GM08714 (cell line): Measurements from ENCODE around the gene ANKRD40CL.
"Not testable (repeated sequence)": the region's sequence is repeated elsewhere in the genome, so short reads cannot be mapped to it uniquely, and the experiment has no call there.

Experiments
- H3K4me3 ChIP-seq: fragments of 200-500 bp; sonication (Bioruptor generic); 2 replicates; pipeline ENCODE4 v1.5.1; 2014; ENCODE audit warnings: mild to moderate bottlenecking, low read length, inconsistent platforms
- ZNF274 ChIP-seq: IDR thresholded peaks from 2 replicates; pipeline ENCODE4 v1.6.1; 2012; ENCODE audit warnings: mild to moderate bottlenecking, low read depth, low read length

The ANKRD40CL gene

DNA sequence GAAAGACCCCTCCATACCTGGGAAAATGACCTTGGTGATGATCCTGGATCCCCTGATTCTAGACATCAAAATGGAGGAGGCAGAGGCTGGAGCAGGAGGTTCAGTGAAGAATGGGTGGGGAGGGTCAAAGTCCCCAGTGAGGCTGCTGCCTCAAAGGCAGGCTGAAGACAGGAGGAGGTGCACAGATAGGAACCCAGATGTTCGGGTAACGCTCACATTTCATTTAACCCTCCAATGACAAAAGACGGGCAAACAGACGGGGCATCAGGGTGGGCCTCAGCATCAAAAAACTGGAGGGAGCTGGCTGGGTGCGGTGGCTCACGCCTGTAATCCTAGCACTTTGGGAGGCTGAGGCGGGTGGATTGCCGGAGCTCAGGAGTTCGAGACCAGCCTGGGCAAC lies at the start of gene ANKRD40CL:
Gene ANKRD40CL (minus strand): TSS at position 73 of the 400 bp plus-strand sequence. CDS start 605 bp downstream, outside the sequence.
- TF ChIP-seq ZNF274 = no peak
- H3K4me3 ChIP-seq = no peak within 1 kb of the TSS

GRCh38 chr17:50816271-50816670 lies 49.0 kb upstream of the ANKRD40CL start:
- H3K4me3 ChIP-seq = no peak overlapping the region
- no peak for TF ChIP-seq ZNF274

DNA sequence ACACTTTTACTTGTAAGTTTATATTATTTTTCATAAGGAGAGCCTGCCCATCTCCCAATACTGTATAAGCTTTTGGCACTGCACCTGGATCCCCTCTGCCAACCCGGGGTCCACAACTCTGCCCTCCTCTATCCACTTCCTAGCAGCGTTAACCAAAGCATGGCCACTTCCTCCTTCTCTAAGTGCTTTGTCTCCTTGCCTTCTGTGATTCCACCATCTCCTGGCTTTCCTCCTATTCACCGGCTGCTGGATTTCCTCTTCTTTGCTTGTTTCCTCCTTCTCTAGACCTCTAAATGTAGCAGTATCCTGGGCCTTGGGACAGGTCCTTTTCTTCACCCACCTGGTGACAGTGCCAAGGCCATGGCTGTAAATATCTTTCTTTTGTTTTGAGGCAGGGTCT lies 48.1 kb upstream of the ANKRD40CL start:
- H3K4me3 ChIP-seq = no peak overlapping the region
- TF ChIP-seq ZNF274 = no peak

GRCh38 chr17:50813583-50813982 lies 46.3 kb upstream of the ANKRD40CL start:
- TF ChIP-seq ZNF274 = no peak
- H3K4me3 ChIP-seq = no peak overlapping the region

DNA sequence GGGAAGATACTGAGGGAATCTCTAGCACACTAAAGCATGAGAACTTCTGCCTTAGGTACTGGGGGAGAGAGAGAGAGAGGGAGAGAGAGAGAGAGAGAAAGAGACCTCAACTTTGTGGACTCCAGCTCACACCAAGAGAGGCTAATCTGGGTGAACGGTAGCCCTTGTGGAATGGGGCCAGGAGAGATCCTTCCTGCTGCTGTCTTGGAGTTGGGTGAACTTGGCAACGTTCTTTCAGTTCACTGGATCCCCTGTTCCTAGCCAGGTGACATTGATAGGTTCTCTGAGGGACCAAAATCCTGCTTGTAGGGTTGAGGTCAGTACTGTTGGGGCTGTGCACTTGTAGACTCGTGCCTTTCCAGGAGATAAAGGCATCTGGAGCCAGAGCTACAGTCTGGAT lies 41.6 kb upstream of the ANKRD40CL start:
- no peak for TF ChIP-seq ZNF274
- no peak overlapping the region for H3K4me3 ChIP-seq

DNA sequence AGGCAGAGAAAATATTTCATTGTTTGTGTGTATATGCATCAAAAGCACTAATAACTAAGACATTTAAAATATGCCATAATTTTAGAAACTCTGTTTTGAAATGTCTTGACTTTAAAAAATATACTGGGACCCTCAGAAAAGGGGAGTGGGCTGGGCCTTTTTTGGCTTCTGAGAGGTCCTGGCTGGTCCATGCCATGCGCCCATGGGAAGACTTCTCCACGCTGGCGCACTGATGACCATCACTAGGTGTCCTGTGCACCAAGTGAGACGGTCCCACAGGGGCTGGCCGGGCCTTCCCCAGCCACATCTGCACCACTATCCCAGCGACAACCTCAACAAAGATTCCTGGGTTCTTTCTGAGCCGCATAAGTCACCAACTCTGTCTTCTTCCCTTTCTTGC lies 41.1 kb upstream of the ANKRD40CL start:
- no peak for TF ChIP-seq ZNF274
- H3K4me3 ChIP-seq = no peak overlapping the region

DNA sequence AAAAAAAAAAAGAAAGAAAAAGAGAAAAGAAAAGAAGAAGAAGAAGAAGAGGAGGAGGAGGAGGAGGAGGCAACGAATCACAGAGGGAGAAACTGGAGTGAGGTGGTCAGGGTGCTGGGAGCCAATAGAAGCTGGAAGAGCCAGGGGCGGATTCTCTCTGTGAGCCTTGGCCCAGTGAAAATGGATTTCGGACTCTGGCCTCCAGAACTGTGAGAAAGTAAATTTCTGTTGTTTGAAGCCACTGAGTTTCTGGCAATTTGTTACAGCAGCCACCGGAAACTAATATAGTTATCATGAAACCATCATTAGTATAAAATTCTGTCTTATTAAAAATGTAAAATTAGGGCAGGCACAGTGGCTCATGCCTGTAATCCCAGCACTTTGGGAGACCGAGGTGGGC lies 40.4 kb upstream of the ANKRD40CL start:
- no peak overlapping the region for H3K4me3 ChIP-seq
- TF ChIP-seq ZNF274 = no peak

DNA sequence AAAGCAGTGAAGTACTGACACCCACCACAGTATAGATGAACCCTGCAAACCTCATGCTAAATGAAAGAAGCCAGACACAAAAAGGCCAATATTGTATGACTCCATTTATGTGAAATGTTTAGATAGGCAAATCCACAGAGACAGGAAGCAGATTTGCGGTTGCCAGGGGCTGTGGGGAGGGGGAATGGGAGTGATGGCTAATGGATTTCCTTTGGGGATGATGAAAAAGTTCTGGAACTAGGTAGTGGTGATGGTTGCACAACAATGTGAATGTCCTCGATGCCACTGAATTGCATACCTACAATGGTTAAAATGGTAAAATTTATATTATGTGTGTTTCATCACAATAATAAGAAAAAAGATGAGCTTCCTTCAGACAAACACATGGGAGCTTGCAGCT lies 39.7 kb upstream of the ANKRD40CL start:
- no peak for TF ChIP-seq ZNF274

GRCh38 chr17:50806141-50806643 lies 38.9 kb upstream of the ANKRD40CL start:
- H3K4me3 ChIP-seq = no peak overlapping the region
- no peak for TF ChIP-seq ZNF274

More for the DNA sequence above, 39.7 kb upstream of the ANKRD40CL start:
- H3K4me3 ChIP-seq = no peak overlapping the region

DNA sequence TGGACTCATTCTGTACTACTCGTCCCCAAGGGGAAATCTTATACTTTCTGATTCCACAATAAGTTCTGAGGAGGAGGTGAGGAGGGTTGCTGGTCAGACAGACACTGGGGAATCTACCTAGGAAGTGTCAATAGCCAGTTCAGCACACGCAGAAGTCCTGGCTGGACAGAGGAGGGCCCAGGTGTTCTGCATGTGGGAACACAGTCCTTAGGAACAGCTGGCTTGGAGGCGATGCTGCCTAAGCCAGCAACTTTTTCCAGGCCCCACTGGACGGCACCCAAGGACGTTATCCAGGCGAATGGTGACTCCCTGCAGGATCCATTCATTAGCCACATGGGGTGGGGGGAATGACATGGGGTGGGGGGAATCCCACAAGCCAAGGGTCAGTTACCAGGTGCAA lies 38.2 kb upstream of the ANKRD40CL start:
- no peak for TF ChIP-seq ZNF274
- H3K4me3 ChIP-seq = no peak overlapping the region

GRCh38 chr17:50804749-50805475 lies 37.6 kb upstream of the ANKRD40CL start:
- not testable (repeated sequence) for H3K4me3 ChIP-seq

- H3K4me3 ChIP-seq = no peak overlapping the region
- TF ChIP-seq ZNF274 = no peak
These were observed 36.4 kb upstream of the ANKRD40CL start for GRCh38 chr17:50803676-50804075.

DNA sequence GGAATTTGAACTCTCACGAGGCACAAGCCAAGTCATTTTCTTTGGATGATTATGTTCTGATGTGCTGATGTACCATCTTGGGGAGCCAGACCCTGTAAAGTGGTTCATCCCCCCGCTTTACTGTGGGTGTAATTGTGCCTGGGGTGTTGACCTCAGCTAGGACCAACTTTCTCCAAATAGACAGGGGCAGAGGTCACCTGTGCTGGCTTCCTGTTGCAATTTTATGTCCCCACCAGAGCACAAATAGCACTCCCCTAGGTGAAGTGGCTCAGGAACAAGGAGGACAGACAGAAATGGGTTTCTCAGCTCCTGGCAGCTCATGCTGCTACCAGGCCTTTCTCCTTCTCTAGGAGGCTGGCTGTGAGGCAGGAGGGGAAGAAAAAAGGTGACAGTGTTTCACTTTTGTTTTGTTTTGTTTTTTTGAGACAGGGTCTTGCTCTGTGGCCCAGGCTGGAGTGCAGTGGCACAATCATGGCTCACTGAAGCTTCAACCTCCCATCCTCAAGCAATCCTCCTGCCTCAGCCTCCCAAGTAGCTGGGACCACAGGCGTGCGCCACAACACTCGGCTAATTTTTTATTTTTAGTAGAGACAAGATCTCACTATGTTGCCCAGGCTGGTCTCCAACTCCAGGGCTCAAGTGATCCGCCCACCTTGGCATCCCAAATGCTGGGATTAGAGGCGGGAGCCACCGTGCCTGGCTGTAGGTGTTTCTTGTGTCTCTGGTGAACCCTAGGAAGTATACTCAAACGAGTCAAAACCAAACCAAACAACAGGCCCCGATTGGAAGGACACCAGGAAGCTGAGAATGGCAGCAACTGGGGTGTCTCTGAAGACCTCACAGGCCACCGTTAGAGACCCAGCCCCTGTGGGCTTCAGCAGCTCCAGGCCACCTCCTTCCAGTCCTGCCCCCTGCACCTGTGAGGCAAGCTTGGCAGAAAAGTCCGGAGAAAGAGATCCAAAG lies 35.6 kb upstream of the ANKRD40CL start:
- TF ChIP-seq ZNF274 = no peak
- no peak overlapping the region for H3K4me3 ChIP-seq

GRCh38 chr17:50800196-50800700 lies 32.9 kb upstream of the ANKRD40CL start:
- no peak overlapping the region for H3K4me3 ChIP-seq
- no peak for TF ChIP-seq ZNF274
